Measurements from ENCODE around the gene CD40.

- TF ChIP-seq CTCF (IDR thresholded peaks at IDR 0.05) = no peak
- no peak for TF ChIP-seq POLR2A (IDR thresholded peaks at IDR 0.05)
Observed at GRCh38 chr20:46127396-46128010, 9.4 kb downstream of the CD40 start.
